ENCODE measurements around the gene NUP188. TPM values are rescaled to one million over a fixed set of nuclear protein-coding genes. Genes with fewer than 3 reads are reported as not detected.

Gene NUP188
- total and polyA plus RNA-seq, 2 donors (not counting 3 experiments of a cell fraction or from before 2014, with no cell fraction given), result 62.7 to 66.2 TPM

DNA sequence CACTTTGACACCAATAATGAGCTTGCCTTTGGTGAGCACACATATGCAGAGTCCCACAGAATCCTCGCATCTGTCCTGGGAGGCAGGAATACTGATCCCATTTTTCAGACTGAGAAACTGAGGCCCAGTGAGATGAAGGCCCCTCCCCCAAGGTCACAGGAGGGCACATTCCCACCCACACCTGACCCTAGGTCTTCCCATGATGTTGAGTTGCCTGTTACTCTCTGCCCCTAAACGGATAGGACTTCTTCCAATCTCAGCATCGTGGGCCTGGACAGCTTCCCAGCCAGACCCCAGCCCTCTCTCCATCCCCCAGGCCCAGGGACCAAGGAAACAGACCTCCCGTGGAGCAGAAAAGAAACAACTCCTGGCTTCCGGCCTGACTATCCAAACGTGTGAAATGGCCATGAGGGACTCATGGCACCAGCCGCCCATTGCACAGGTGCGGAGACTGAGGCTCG is 79.8 kb downstream of the NUP188 start:
- no peak for FAIRE-seq
- Histone ChIP-seq H3K79me2 (ENCODE audit: control insufficient read depth, insufficient read depth, low read length) (peaks cover 27% of the 10 kb centered on the region), H3K9me1 (replicated peaks; ENCODE audit: control insufficient read depth, extremely low read depth, insufficient read depth, low read length) (no peaks in the 10 kb centered on the region), H3K4me3 (replicated peaks in 1 of 3; ENCODE audit: insufficient read depth in 1 of 3, low read depth in 1 of 3, low read length in 3 of 3) (peak overlapping the region; percentile 47 to 74 (median 54)), H3K27me3 (ENCODE audit: control insufficient read depth in 2 of 2, insufficient read depth in 2 of 2, low read length in 2 of 2) (no peaks in the 10 kb centered on the region), H3K4me2 (ENCODE audit: insufficient read depth, low read length) (peak overlapping the region; percentile 36), H4K20me1 (replicated peaks; ENCODE audit: control insufficient read depth, extremely low read depth, insufficient read depth, low read length) (no peaks in the 10 kb centered on the region), H3K36me3 (ENCODE audit: control insufficient read depth in 2 of 2, extremely low read depth in 1 of 2, insufficient read depth in 2 of 2, low read length in 2 of 2) (no peaks in the 10 kb centered on the region), H2AFZ (ENCODE audit: low read depth, low read length) (no peak overlapping the region), H3K9me3 (replicated peaks; ENCODE audit: control insufficient read depth, insufficient read depth, low read length) (no peaks in the 10 kb centered on the region), H3K9ac (replicated peaks; ENCODE audit: extremely low read depth, insufficient read depth, low read length) (peak overlapping the region; percentile 32), H3K4me1 (ENCODE audit: control insufficient read depth, extremely low read depth, insufficient read depth, low read length) (peaks cover 7% of the 10 kb centered on the region), H3K27ac (ENCODE audit: insufficient read depth, low read depth, low read length) (no peak overlapping the region)
- no peak for TF ChIP-seq JUN (IDR thresholded peaks at IDR 0.05; ENCODE audit: borderline replicate concordance, insufficient read depth, insufficient read length, low read depth)
- no peak for TF ChIP-seq MYC (IDR thresholded peaks at IDR 0.05; ENCODE audit: low read depth, low read length)
- no peak for TF ChIP-seq CTCF (IDR thresholded peaks at IDR 0.05; ENCODE audit: extremely low read depth in 1 of 2, insufficient read depth in 1 of 2, low read depth in 1 of 2, low read length in 2 of 2)
- no peak for TF ChIP-seq POLR2AphosphoS5 (IDR thresholded peaks at IDR 0.05; ENCODE audit: insufficient read depth, low read depth, low read length)
- intact Hi-C loops (cut with micrococcal nuclease) (loop anchor here (5.0 to 10.0 kb wide), 2 partner anchors 80 to 292 kb away; partner anchors contain the start of genes DOLK and NUP188), dilution Hi-C loops (cut with MboI; ENCODE audit: extremely low pct_ligation_motif_present, low sequenced_read_pairs) (no loop called here)
- no peak for DNase-seq (ENCODE audit: low read depth, low spot score)
- no TSS peak for BruUV-seq (replicated peaks)
- ChIA-PET CTCF (interaction anchor here (1.1 to 1.4 kb wide), 4 partner anchors 20 to 164 kb away, joined by 3 to 8 read pairs (median 4); no protein-coding TSS in a partner anchor), POLR2A (no interaction called here)

All from endothelial cell of umbilical vein (primary cell).